Measurements from ENCODE around the gene NUDT1.

DNA sequence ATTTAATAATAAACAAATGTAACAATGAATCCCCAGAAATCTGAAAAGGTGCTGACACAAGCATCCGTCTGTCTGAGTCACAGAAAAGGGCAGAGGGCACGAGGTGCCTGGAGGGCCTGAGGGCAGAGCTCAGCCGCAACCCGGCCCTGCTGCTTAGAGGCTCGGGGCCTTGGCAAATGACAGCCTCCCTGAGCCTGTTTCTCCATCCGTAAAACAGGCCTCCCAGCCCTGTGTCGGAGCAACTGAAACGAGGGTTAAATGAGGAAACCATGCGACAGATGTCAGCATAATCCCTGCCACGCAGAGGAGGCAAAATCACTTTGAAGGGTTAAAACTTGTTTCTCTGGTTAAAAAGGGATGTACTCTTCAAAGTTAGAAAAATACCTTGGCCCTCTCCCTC, 24.9 kb downstream of the NUDT1 start:
- TF ChIP-seq, protein P1, sequence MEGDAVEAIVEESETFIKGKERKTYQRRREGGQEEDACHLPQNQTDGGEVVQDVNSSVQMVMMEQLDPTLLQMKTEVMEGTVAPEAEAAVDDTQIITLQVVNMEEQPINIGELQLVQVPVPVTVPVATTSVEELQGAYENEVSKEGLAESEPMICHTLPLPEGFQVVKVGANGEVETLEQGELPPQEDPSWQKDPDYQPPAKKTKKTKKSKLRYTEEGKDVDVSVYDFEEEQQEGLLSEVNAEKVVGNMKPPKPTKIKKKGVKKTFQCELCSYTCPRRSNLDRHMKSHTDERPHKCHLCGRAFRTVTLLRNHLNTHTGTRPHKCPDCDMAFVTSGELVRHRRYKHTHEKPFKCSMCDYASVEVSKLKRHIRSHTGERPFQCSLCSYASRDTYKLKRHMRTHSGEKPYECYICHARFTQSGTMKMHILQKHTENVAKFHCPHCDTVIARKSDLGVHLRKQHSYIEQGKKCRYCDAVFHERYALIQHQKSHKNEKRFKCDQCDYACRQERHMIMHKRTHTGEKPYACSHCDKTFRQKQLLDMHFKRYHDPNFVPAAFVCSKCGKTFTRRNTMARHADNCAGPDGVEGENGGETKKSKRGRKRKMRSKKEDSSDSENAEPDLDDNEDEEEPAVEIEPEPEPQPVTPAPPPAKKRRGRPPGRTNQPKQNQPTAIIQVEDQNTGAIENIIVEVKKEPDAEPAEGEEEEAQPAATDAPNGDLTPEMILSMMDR (IDR thresholded peaks at IDR 0.05; ENCODE audit: poor library complexity): no peak
- no peak for TF ChIP-seq EZH2phosphoT487 (IDR thresholded peaks at IDR 0.05; ENCODE audit: low read depth, severe bottlenecking, unreplicated experiment)

Data from hepatocyte (in vitro differentiated cells).